Measurements from ENCODE around the gene ARF6.
"Not testable (repeated sequence)": the region's sequence is repeated elsewhere in the genome, so short reads cannot be mapped to it uniquely, and the experiment has no call there.

The ARF6 gene

GRCh38 chr14:49892636-49893308 is at the start of gene ARF6:
Gene ARF6 (plus strand): TSS chr14:49893082. CDS start chr14:49893737, 655 bp downstream.
- FAIRE-seq: no peak

GRCh38 chr14:49849213-49849847 is 43.6 kb upstream of the ARF6 start:
- FAIRE-seq: peak; percentile 30

GRCh38 chr14:49851813-49852212 is 41.1 kb upstream of the ARF6 start:
- FAIRE-seq: no peak

GRCh38 chr14:49852301-49853157 is 40.4 kb upstream of the ARF6 start, which contains the start of gene NEMF:
Gene NEMF (minus strand): TSS chr14:49852788. CDS start chr14:49852753, 35 bp downstream.
- FAIRE-seq: no peak

- no peak for FAIRE-seq
Measured at GRCh38 chr14:49853158-49853477, 39.8 kb upstream of the ARF6 start.

GRCh38 chr14:49853572-49854375 is 39.1 kb upstream of the ARF6 start:
- no peak for FAIRE-seq

- no peak for FAIRE-seq
Measured at GRCh38 chr14:49857427-49858003, 35.4 kb upstream of the ARF6 start.

GRCh38 chr14:49858383-49858782 is 34.5 kb upstream of the ARF6 start:
- FAIRE-seq: no peak

- FAIRE-seq: no peak
Measured at GRCh38 chr14:49860988-49861698, 31.7 kb upstream of the ARF6 start.

GRCh38 chr14:49861699-49862088 is 31.2 kb upstream of the ARF6 start:
- FAIRE-seq: no peak

GRCh38 chr14:49862089-49862673 is 30.7 kb upstream of the ARF6 start:
- no peak for FAIRE-seq

- no peak for FAIRE-seq
Measured at GRCh38 chr14:49863487-49864281, 29.2 kb upstream of the ARF6 start.

GRCh38 chr14:49865431-49865859 is 27.4 kb upstream of the ARF6 start:
- no peak for FAIRE-seq

GRCh38 chr14:49867831-49868719 is 24.8 kb upstream of the ARF6 start:
- no peak for FAIRE-seq

- FAIRE-seq: peak; percentile 79
Measured at GRCh38 chr14:49868720-49869114, 24.2 kb upstream of the ARF6 start.

- FAIRE-seq: no peak
Measured at GRCh38 chr14:49870908-49871307, 22.0 kb upstream of the ARF6 start.

GRCh38 chr14:49873548-49873947 is 19.3 kb upstream of the ARF6 start:
- FAIRE-seq: not testable (repeated sequence)

- no peak for FAIRE-seq
Measured at GRCh38 chr14:49875640-49876198, 17.2 kb upstream of the ARF6 start.

- FAIRE-seq: no peak
Measured at GRCh38 chr14:49876563-49877127, 16.2 kb upstream of the ARF6 start.

All from islet of Langerhans (tissue), 1 donor.